HG02938 (cell line): ENCODE measurements around the gene TMEM269.
"Not testable (repeated sequence)": the region's sequence is repeated elsewhere in the genome, so short reads cannot be mapped to it uniquely, and the experiment has no call there.

Experiments used
- ATAC-seq: cut with Tn5 transposase; IDR thresholded peaks from one replicate; pipeline ENCODE4 v1.9.1; 2021; ENCODE audit warnings: mild to moderate bottlenecking, moderate library complexity; ENCODE audit not compliant: unreplicated experiment

TMEM269 gene

GRCh38 chr1:42773420-42773819 is 11.4 kb upstream of the TMEM269 start:
- ATAC-seq: no peak

DNA sequence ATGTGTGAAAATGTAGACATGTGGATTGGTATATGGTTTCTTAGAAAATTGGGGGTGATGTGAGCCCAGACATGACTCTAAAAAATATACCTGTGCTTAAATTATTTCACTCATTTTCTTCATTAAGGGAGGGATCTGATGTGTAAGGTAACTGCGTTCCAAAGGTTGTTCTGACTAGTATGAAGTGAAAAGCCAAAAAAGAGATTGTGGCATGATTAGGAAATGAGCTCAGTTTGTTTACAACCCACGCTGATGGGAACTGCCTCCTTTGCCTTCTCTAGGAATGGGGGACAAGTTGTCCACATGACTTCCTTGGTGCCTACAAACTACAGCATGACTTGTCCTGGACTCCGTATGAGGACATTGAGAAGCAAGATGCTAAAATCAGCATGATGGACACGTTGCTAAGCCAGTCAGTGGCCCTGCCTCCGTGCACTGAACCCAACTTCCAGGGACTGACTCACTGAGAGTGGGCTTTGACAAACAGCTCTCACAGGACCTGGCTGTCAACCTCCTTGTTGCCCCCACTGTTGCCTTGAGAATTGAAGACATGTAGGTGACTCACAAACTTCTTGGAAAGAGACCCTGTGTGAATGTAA is 9.8 kb upstream of the TMEM269 start:
- ATAC-seq: no peak

GRCh38 chr1:42776502-42776901 is 8.3 kb upstream of the TMEM269 start:
- ATAC-seq: no peak

GRCh38 chr1:42777852-42778251 is 6.9 kb upstream of the TMEM269 start:
- ATAC-seq: no peak

- no peak for ATAC-seq
Observed at GRCh38 chr1:42779725-42780124, 5.1 kb upstream of the TMEM269 start.

- ATAC-seq: no peak
Observed at GRCh38 chr1:42780176-42780575, 4.6 kb upstream of the TMEM269 start.

DNA sequence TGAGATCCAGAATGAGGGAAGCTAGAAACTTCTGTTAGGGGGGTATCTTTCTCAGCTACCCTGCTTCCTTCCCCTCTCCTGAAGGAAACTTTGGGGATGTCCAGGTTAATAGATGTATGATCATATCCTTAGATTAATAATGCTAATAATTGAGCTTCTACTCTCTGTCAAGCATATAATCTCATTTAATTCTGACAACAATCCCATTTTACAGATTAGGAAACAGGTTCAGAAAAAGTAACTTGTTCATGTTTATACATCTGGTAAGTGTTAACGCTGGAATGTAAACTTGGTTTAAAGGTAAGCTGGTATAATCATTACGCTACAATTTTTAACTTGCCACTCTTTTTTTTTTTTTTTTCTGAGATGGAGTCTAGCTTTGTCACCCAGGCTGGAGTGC is 1.7 kb upstream of the TMEM269 start:
- ATAC-seq: no peak

DNA sequence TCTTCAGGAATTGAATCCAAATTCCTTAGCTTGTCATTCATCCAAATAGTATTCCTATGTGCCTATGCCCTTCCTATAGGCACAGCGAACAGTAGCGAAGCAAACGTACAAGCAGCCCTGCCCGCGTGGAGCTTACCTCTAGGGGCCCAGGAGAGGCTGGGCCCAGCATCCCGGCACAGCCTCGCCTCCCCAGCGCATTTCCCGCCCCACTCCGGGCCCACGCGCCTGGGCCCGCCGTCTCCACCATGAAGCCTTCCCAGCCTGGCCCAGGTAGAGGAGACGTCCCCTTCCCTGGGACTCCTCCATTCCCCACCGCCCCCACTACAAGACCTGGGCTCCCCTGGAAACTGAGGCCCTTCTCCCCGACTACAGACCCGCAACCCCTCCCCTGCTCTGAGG is 245 bp upstream of the TMEM269 start:
- ATAC-seq: no peak

GRCh38 chr1:42786097-42786496 is 1.3 kb downstream of the TMEM269 start:
- no peak for ATAC-seq

DNA sequence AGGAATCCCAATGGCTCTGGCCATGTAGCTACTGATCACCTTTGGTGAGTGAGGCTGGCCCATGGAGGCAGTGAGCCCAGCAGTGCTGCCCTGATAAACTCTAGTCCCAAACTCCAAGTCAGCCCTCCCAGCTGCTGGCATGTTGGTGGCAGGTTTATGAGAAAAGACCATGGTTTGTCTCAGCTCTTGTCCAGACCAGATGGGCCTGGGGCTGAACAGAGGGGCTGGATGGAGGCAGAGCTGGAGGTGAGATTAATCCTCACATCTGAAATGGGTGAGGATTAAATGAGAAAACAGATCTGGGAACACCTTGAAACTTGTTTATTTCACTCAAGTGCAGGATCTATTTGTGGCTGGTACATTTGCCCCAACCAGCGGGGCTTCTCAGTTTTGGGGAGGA is 3.2 kb downstream of the TMEM269 start:
- ATAC-seq: no peak

- no peak for ATAC-seq
Observed at GRCh38 chr1:42793824-42794223, 9.0 kb downstream of the TMEM269 start.

GRCh38 chr1:42797414-42797813 is 12.6 kb downstream of the TMEM269 start:
- ATAC-seq: no peak

- ATAC-seq: no peak
Observed at GRCh38 chr1:42797979-42798378, 13.2 kb downstream of the TMEM269 start.

GRCh38 chr1:42801832-42802473 is 17.2 kb downstream of the TMEM269 start:
- no peak for ATAC-seq

- no peak for ATAC-seq
Observed at GRCh38 chr1:42806171-42806570, 21.4 kb downstream of the TMEM269 start.

- no peak for ATAC-seq
Observed at GRCh38 chr1:42806593-42806992, 21.8 kb downstream of the TMEM269 start.

GRCh38 chr1:42807056-42807668 is 22.4 kb downstream of the TMEM269 start:
- ATAC-seq: no peak

DNA sequence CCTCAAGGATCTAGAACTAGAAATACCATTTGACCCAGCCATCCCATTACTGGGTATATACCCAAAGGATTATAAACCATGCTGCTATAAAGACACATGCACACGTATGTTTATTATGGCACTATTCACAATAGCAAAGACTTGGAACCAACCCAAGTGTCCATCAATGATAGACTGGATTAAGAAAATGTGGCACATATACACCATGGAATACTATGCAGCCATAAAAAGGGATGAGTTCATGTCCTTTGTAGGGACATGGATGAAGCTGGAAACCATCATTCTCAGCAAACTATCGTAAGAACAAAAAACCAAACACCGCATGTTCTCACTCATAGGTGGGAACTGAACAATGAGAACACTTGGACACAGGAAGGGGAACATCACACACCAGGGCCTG is 30.0 kb downstream of the TMEM269 start:
- ATAC-seq: not testable (repeated sequence)

DNA sequence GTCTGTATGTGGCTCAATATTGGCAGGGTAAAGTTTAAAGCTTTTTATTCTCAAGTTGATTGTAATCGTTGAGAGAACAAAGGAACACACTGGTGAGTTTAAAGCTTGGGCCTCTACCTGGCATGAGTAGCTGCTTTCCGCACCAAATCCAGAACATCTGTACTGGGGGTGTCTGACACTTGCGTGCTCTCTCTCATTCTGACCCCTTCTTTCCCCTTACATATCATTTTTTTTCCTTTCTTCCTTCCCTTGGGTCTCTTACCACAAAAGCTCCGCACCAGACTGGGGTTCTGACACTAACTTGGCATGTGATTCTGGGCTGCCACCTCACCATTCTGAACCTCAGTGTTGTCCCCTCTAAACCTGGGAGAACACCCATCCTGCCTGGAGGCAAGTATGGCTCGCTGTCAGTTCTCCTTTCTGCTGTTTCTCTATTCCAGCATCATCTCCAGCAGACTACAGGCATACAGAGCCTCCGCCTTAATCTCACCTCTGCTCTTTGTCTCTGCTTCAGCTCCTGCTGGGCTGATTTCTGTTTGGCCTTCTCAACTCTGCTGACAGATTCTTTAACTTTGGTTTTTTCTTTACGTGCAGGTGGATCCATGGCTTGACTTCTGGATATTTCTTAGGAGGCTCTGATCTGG is 31.3 kb downstream of the TMEM269 start:
- no peak for ATAC-seq

DNA sequence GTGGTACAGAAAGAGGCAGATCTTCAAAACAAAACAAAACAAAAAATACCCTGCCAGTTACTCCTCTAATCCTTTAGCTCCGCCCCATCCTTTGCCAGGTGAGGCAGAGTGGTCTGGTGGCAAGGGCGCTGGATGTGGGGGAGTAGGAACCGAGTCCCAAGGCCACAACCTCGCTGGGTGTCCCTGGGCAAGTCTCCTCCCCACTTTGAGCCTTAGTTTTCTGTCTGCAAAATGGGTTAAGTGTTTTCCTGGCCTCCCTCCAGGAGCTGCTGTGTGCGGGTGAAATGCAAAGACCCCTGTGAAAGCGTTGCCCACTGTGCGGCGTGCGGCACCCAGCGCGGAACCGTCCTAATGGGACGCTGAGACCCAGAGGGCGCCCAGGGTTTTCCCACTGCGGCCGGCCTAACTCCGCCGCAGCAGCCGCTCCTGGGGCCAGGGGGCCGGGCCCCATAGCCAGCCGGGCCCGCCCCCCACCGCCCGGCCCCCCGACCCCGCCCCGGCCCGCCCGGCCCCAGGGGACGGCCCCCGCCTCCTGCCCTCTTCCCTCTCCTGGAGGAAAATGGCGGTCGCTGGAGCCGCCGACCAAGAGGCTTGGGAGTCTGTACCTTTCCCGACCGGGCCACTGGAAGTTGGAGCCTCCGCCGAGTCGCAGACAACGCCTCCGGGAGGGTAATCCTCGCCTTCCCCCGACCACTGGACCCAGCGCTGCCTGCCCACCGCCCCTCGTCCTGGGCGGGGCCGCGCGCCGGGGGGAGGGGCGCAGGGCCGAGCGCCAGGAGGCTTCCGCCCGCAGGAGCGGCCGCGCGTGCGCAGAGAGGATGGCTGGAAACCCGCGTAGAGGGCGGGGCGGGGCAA is 32.0 kb downstream of the TMEM269 start, which contains the start of the genes ERMAP and SVBP:
Gene ERMAP, plus strand, starts transcription at position 538 of the 855 bp plus-strand sequence. CDS start 13,327 bp downstream, outside the sequence.
Gene SVBP, minus strand, starts transcription at position 813 of the 855 bp plus-strand sequence. CDS start 853 bp downstream, outside the sequence.
- peak; percentile 80 for ATAC-seq

- ATAC-seq: no peak
Observed at GRCh38 chr1:42817440-42817767, 32.6 kb downstream of the TMEM269 start.
